Small intestine (tissue), 7 donors: Measurements from ENCODE around the gene DDX25. TPM values are rescaled to one million over a fixed set of nuclear protein-coding genes. Genes with fewer than 3 reads are reported as not detected.

ENCODE experiments used
- DNase-seq, 2 donors: peaks; one replicate each; pipeline versions ENCODE4 v3.0.0 to v3.0.0-alpha.2; 2013
- FAIRE-seq: peaks from 2 replicates; lab custom pipeline; 2012; peaks lifted over from hg19 to GRCh38; lab: Jason Lieb, UNC
- H3K27ac ChIP-seq, 3 donors: one replicate each; pipeline ENCODE4 v1.5.1; 2013; ENCODE audit warnings: low read length in 2 of 3, mild to moderate bottlenecking in 2 of 3, control low read depth in 1 of 3, inconsistent platforms in 1 of 3, low read depth in 1 of 3, moderate library complexity in 1 of 3
- H3K27me3 ChIP-seq, 3 donors: one replicate each; pipeline ENCODE4 v1.6.1; 2013; ENCODE audit warnings: low read length in 3 of 3, inconsistent platforms in 1 of 3; ENCODE audit not compliant: control insufficient read depth in 3 of 3, insufficient read depth in 3 of 3
- H3K36me3 ChIP-seq, 3 donors: one replicate each; pipeline ENCODE4 v1.6.1; 2013; ENCODE audit warnings: low read length in 3 of 3, inconsistent platforms in 1 of 3, low read depth in 1 of 3, mild to moderate bottlenecking in 1 of 3, moderate library complexity in 1 of 3; ENCODE audit not compliant: control insufficient read depth in 3 of 3, insufficient read depth in 2 of 3
- H3K4me1 ChIP-seq, 3 donors: one replicate each; pipeline ENCODE4 v1.6.1; 2013; ENCODE audit warnings: low read length in 2 of 3, inconsistent platforms in 1 of 3, low read depth in 1 of 3, mild to moderate bottlenecking in 1 of 3, moderate library complexity in 1 of 3; ENCODE audit not compliant: control insufficient read depth in 3 of 3, insufficient read depth in 2 of 3
- H3K4me3 ChIP-seq, 3 donors: one replicate each; pipeline ENCODE4 v1.5.1; 2013; ENCODE audit warnings: low read length in 3 of 3, control low read depth in 1 of 3, inconsistent platforms in 1 of 3, low read depth in 1 of 3, mild to moderate bottlenecking in 1 of 3, moderate library complexity in 1 of 3
- H3K9me3 ChIP-seq, 2 donors: one replicate each; pipeline ENCODE4 v1.6.1; 2013; ENCODE audit warnings: low read depth in 1 of 2, low read length in 1 of 2; ENCODE audit not compliant: control insufficient read depth in 2 of 2, insufficient read depth in 1 of 2
- WGBS, 3 donors: extraction: QIAGEN DNeasy Blood & Tissue Kit; methylation state at CpG; one replicate each; pipeline ENCODE4 v1.1.7; 2013; 5-methylcytosine and 5-hydroxymethylcytosine counted together
- polyA plus RNA-seq, 4 donors: library from polyadenylated mRNA; stranded (reverse) in 3 of 4; unstranded in 1 of 4; fragments of 200-250 nt in 3 of 4; fragments of 120-200 nt in 1 of 4; gene quantifications; one replicate each; pipeline versions ENCODE4 v1.2.1 to v1.2.3, GENCODE V29; 2013
- donor health status: healthy with polysubstance abuse.
- donor health status: control.
- donor health status: control.
- donor health status: Bipolar disorder and iron deficiency.
- donor health status: healthy.

DDX25 gene
- polyA plus RNA-seq, 4 donors, result 0.47 to 0.81 (median 0.63) TPM; not detected in 1

- WGBS, 3 donors, result 89 to 90% (median 89%) methylated on average over 3 of the region's 3 CpGs
- Histone ChIP-seq H3K36me3 (peaks cover 0 to 2% (median 0%) of the 10 kb centered on the region in 3 donors), H3K4me1 (peaks cover 0 to 12% (median 0%) of the 10 kb centered on the region in 3 donors), H3K27ac (no peak overlapping the region), H3K9me3 (no peaks in the 10 kb centered on the region), H3K27me3 (no peaks in the 10 kb centered on the region), H3K4me3 (no peak overlapping the region)
- FAIRE-seq, result no peak
- no peak for DNase-seq
These were observed 73.0 kb downstream of the DDX25 start for GRCh38 chr11:125977333-125977732.

- FAIRE-seq, result no peak
- 70 to 95% (median 77%) methylated on average over 6 of the region's 6 CpGs for WGBS, 3 donors
These were observed 73.9 kb downstream of the DDX25 start for GRCh38 chr11:125978181-125978716.

More at GRCh38 chr11:125978181-125978716, 73.9 kb downstream of the DDX25 start:
- Histone ChIP-seq H3K27me3 (peaks cover 0 to 1% (median 0%) of the 10 kb centered on the region in 3 donors), H3K27ac (no peak overlapping the region), H3K9me3 (no peaks in the 10 kb centered on the region), H3K4me1 (peaks cover 0 to 8% (median 0%) of the 10 kb centered on the region in 3 donors), H3K36me3 (peaks cover 0 to 2% (median 0%) of the 10 kb centered on the region in 3 donors), H3K4me3 (no peak overlapping the region)
- no peak for DNase-seq

Other genes starting within 250 kb of the DDX25 start
- under 1 TPM in 2 of 4 donors, not detected in 2; 0.07 to 0.19 TPM for gene ACRV1, start 223.7 kb upstream of the DDX25 start, polyA plus RNA-seq
- not detected for gene PATE1, start 158.2 kb upstream of the DDX25 start, polyA plus RNA-seq
- gene PATE2, start 125.7 kb upstream of the DDX25 start, polyA plus RNA-seq, result not detected
- not detected for gene PATE3, start 116.4 kb upstream of the DDX25 start, polyA plus RNA-seq
- under 1 TPM in 1 of 4 donors, not detected in 3; 0.03 TPM for gene PATE4, start 71.2 kb upstream of the DDX25 start, polyA plus RNA-seq
- 1 to 10 TPM; 4.3 to 7.4 (median 5.5) TPM for gene HYLS1, start 16.8 kb upstream of the DDX25 start, polyA plus RNA-seq
- gene PUS3, start 1.3 kb upstream of the DDX25 start, polyA plus RNA-seq, result 10 to 100 TPM; 10.3 to 12.7 (median 11.9) TPM
- under 1 TPM in 2 of 4 donors, not detected in 2; 0.01 to 0.10 TPM for gene VSIG10L2, start 41.5 kb downstream of the DDX25 start, polyA plus RNA-seq
- gene CDON, start 158.4 kb downstream of the DDX25 start, polyA plus RNA-seq, result 1 to 10 TPM in 2 of 4 donors, not detected in 2; 1.7 to 9.0 TPM